ENCODE measurements around the gene THBS2. TPM values are rescaled to one million over a fixed set of nuclear protein-coding genes. Genes with fewer than 3 reads are reported as not detected.

The THBS2 gene
- total and polyA plus RNA-seq, 2 of the 4 experiments (the other 2 are of a cell fraction): 97.3 to 113 TPM

GRCh38 chr6:169188051-169188470 is 65.6 kb downstream of the THBS2 start:
- Histone ChIP-seq H2BK20ac (ENCODE audit: low read depth, low read length) (peak overlapping the region; percentile 76), H4K8ac (ENCODE audit: low read depth in 2 of 2, low read length in 2 of 2) (peak overlapping the region in 1 of 2 experiments; percentile 22; a peak in 1 of 4 replicates), H3K27me3 (ENCODE audit: control insufficient read depth, insufficient read depth, low read length) (no peaks in the 10 kb centered on the region), H2BK120ac (ENCODE audit: low read depth, low read length) (peak overlapping the region; percentile 75), H2BK5ac (ENCODE audit: low read depth, low read length, poor library complexity, severe bottlenecking) (peak overlapping the region; percentile 72), H3K23ac (ENCODE audit: low read depth, low read length) (no peak overlapping the region), H4K91ac (ENCODE audit: insufficient read depth, low read depth, low read length) (peak overlapping the region; percentile 68), H3K4me3 (ENCODE audit: insufficient read depth, low read depth, low read length) (no peak overlapping the region), H3K9me3 (ENCODE audit: control insufficient read depth, insufficient read depth, low read length) (peaks cover 2% of the 10 kb centered on the region; the same call in 1 of the 2 replicates), H3K4me1 (ENCODE audit: control insufficient read depth, insufficient read depth, low read length) (peaks cover 21% of the 10 kb centered on the region), H3K9me1 (ENCODE audit: insufficient read depth, low read length) (peaks cover 10% of the 10 kb centered on the region; the same call in 1 of the 2 replicates), H3K27ac (ENCODE audit: insufficient read depth, low read length) (0 out of 2 replicates have a peak overlapping the region, but pooled peaks have one; percentile 0), H3K36me3 (ENCODE audit: control insufficient read depth, insufficient read depth, low read length) (no peaks in the 10 kb centered on the region), H4K5ac (ENCODE audit: low read depth, low read length) (peak overlapping the region; percentile 81), H3K79me1 (ENCODE audit: low read depth in 1 of 2, low read length in 2 of 2) (no peaks in the 10 kb centered on the region), H2BK15ac (ENCODE audit: low read depth, low read length) (no peak overlapping the region; the same call in 1 of the 3 replicates), H3K9ac (ENCODE audit: low read depth, low read length) (no peak overlapping the region), H3K4me2 (ENCODE audit: low read depth, low read length) (no peak overlapping the region), H2AFZ (replicated peaks; ENCODE audit: low read length, poor library complexity) (peak overlapping the region; percentile 63), H2AK5ac (ENCODE audit: low read depth, low read length) (peak overlapping the region; percentile 90), H3K4ac (ENCODE audit: low read depth, low read length) (peak overlapping the region; percentile 73), H4K20me1 (ENCODE audit: insufficient read depth, low read length) (no peaks in the 10 kb centered on the region), H3K18ac (ENCODE audit: low read depth, low read length) (peak overlapping the region; percentile 67), H3K14ac (replicated peaks; ENCODE audit: low read depth, low read length) (peak overlapping the region; percentile 44), H2AK9ac (replicated peaks; ENCODE audit: low read depth, low read length, poor library complexity) (peak overlapping the region; percentile 71), H3K56ac (ENCODE audit: extremely low read depth, insufficient read depth, low read length) (no peak overlapping the region)
- TF ChIP-seq CTCF (conservative IDR thresholded peaks at IDR 0.05; ENCODE audit: low read depth, low read length) (no peak), RCOR1 (IDR thresholded peaks at IDR 0.05; ENCODE audit: insufficient replicate concordance, low read length) (no peak), MAFK (IDR thresholded peaks at IDR 0.05; ENCODE audit: low read depth, low read length) (no peak), FOS (IDR thresholded peaks at IDR 0.05; ENCODE audit: low read depth, low read length) (no peak), ELK1 (IDR thresholded peaks at IDR 0.05; ENCODE audit: borderline replicate concordance, low read depth, low read length) (no peak), MXI1 (IDR thresholded peaks at IDR 0.05; ENCODE audit: borderline replicate concordance, low read depth, low read length) (no peak), CHD1 (IDR thresholded peaks at IDR 0.05; ENCODE audit: low read depth, low read length) (no peak), RFX5 (IDR thresholded peaks at IDR 0.05; ENCODE audit: low read depth, low read length) (no peak), POLR2A (IDR thresholded peaks at IDR 0.05; ENCODE audit: low read depth, low read length) (no peak), USF2 (IDR thresholded peaks at IDR 0.05; ENCODE audit: low read depth, low read length) (no peak), NFE2L2 (IDR thresholded peaks at IDR 0.05; ENCODE audit: low read depth, low read length) (no peak), RAD21 (IDR thresholded peaks at IDR 0.05; ENCODE audit: low read length) (no peak)
- BruUV-seq (replicated peaks): no TSS peak
- intact Hi-C loops (cut with micrococcal nuclease): loop anchor here (10.0 kb wide), 1 partner anchor 713 kb away; no protein-coding TSS in a partner anchor
- 100% methylated on average over 1 of the region's 9 CpGs; no CpG with 5 or more reads in 1 of the 2 experiments for WGBS, 2 experiments (ENCODE audit: extremely low coverage in 2 of 2, insufficient read length in 1 of 2)
- DNase-seq (no peak), ATAC-seq (ENCODE audit: low read depth) (no peak; the same call in 1 of the 2 replicates)
- CTCF ChIA-PET: interaction anchor here (0.6 to 0.9 kb wide), 3 partner anchors 11 to 527 kb away, joined by 3 to 10 read pairs (median 5); no protein-coding TSS in a partner anchor
- in situ Hi-C loops (cut with MboI; ENCODE audit: low sequenced_read_pairs): no loop called here
- POLR2A ChIA-PET (ENCODE audit: unreplicated experiment): no interaction called here
- dilution Hi-C loops (cut with HindIII; ENCODE audit: low sequenced_read_pairs, unreplicated experiment): no loop called here
